Body of pancreas (tissue), 4 donors: ENCODE results near the gene MOV10L1.

Source experiments
- POLR2A ChIP-seq, 3 donors: fragments of 450-650 bp; IDR thresholded peaks; one replicate each; pipeline ENCODE4 v1.6.1; 2016; ENCODE audit warnings: antibody characterized with exemption in 3 of 3, mild to moderate bottlenecking in 2 of 3
- TF ChIP-seq, protein P1 (sequence below), 7 experiments: fragments of 450-650 bp in 4 of 7; fragments of 200-600 bp in 3 of 7; sonication (generic) in 3 of 7; IDR thresholded peaks; one replicate each; pipeline ENCODE4 v1.5.1; 2016 to 2019; ENCODE audit warnings: antibody characterized with exemption in 7 of 7

DNA sequence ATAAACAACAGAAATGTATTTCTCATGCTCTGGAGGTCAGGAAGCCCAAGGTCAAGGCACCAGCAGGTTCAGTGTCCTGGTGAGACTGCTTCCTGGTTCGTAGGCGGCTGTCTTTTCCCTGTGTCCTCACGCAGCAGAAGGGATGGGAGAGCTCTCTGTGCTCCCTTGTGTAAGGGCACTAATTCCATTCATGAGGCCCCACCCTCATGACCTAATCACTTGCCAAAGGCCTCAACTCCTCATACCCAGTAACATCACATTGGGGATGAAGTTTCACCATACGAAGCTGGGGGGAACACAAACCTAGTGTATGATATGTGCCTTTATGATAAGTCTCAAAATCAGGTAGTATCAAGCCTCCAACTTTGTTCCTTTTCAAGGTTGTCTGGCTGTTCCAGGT, 42.1 kb downstream of the MOV10L1 start:
- TF ChIP-seq, protein P1, sequence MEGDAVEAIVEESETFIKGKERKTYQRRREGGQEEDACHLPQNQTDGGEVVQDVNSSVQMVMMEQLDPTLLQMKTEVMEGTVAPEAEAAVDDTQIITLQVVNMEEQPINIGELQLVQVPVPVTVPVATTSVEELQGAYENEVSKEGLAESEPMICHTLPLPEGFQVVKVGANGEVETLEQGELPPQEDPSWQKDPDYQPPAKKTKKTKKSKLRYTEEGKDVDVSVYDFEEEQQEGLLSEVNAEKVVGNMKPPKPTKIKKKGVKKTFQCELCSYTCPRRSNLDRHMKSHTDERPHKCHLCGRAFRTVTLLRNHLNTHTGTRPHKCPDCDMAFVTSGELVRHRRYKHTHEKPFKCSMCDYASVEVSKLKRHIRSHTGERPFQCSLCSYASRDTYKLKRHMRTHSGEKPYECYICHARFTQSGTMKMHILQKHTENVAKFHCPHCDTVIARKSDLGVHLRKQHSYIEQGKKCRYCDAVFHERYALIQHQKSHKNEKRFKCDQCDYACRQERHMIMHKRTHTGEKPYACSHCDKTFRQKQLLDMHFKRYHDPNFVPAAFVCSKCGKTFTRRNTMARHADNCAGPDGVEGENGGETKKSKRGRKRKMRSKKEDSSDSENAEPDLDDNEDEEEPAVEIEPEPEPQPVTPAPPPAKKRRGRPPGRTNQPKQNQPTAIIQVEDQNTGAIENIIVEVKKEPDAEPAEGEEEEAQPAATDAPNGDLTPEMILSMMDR (IDR thresholded peaks at IDR 0.05): no peak
- no peak for TF ChIP-seq POLR2A (IDR thresholded peaks at IDR 0.05)
